Gastrocnemius medialis (tissue), 4 donors: ENCODE results near the gene AFAP1L1.

Experiments used
- CTCF ChIP-seq, 5 experiments: fragments of 450-650 bp in 3 of 5; fragments of 200-600 bp in 2 of 5; sonication (generic) in 2 of 5; IDR thresholded peaks in 4 of 5; conservative IDR thresholded peaks in 1 of 5; 1 replicate in 4 of 5; 2 replicates in 1 of 5; pipeline ENCODE4 v1.5.1; 2016 to 2019; ENCODE audit warnings: antibody characterized with exemption in 5 of 5, mild to moderate bottlenecking in 3 of 5, moderate library complexity in 3 of 5
- POLR2A ChIP-seq, 2 donors: fragments of 450-650 bp; IDR thresholded peaks; one replicate each; pipeline ENCODE4 v1.6.1; 2017; ENCODE audit warnings: antibody characterized with exemption in 2 of 2, mild to moderate bottlenecking in 2 of 2, moderate library complexity in 2 of 2

DNA sequence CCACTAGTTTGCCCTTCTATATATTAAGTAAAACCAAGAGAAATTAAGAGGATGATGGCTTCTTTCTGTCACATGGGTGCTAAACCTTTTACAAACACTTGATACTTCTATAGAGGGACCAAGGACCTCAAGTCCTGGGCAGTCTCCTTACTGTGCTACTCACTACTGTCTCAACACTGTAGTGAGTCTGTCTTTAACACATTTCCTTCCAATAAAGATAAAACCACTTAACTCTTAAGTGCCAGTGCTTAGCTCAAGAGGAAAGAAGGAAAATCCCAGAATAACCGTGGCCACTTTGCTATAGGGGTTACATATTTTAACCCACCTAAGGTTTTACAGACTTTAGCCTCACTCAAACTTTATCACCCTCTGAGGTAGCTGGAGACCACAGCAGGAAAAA lies 69.3 kb downstream of the AFAP1L1 start:
- TF ChIP-seq CTCF (IDR thresholded peaks at IDR 0.05 in 4 of 5, conservative IDR thresholded peaks at IDR 0.05 in 1 of 5) (no peak), POLR2A (IDR thresholded peaks at IDR 0.05) (no peak)
